ENCODE results near the gene HSPG2.

Gene HSPG2

DNA sequence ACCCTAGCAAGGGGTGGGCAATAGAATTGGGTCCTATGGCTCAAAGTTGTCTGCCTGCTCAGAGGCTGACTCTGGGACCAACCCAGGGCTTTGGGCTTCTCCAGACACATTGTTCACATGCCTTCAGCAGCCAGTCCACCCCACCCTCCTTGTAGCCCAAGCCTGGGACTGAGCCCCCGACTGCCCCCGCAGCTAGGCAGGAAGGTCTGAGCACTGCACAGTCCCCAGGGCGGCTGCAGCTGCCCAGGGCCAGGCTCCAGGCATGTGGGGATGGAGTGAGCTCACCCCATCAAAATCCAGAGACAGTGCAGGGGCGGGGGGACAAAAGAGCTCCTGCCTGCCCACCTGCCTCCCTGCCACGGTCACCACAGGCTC, 35.6 kb downstream of the HSPG2 start:
- H3K27ac ChIP-seq (ENCODE audit: poor library complexity, severe bottlenecking), result no peak overlapping the region
- H3K36me3 ChIP-seq (ENCODE audit: low read depth), result no peaks in the 10 kb centered on the region
- no peaks in the 10 kb centered on the region for H3K27me3 ChIP-seq (ENCODE audit: insufficient read depth, poor library complexity, severe bottlenecking)
- no peak overlapping the region for H3K4me3 ChIP-seq (ENCODE audit: severe bottlenecking)
- DNase-seq (ENCODE audit: low spot score) (peak; percentile 30), ATAC-seq (ENCODE audit: low read depth) (no peak; the same call in 2 of the 3 replicates)
- TF ChIP-seq, protein P1, sequence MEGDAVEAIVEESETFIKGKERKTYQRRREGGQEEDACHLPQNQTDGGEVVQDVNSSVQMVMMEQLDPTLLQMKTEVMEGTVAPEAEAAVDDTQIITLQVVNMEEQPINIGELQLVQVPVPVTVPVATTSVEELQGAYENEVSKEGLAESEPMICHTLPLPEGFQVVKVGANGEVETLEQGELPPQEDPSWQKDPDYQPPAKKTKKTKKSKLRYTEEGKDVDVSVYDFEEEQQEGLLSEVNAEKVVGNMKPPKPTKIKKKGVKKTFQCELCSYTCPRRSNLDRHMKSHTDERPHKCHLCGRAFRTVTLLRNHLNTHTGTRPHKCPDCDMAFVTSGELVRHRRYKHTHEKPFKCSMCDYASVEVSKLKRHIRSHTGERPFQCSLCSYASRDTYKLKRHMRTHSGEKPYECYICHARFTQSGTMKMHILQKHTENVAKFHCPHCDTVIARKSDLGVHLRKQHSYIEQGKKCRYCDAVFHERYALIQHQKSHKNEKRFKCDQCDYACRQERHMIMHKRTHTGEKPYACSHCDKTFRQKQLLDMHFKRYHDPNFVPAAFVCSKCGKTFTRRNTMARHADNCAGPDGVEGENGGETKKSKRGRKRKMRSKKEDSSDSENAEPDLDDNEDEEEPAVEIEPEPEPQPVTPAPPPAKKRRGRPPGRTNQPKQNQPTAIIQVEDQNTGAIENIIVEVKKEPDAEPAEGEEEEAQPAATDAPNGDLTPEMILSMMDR (IDR thresholded peaks at IDR 0.05; ENCODE audit: poor library complexity, severe bottlenecking), result no peak
- H3K4me1 ChIP-seq (ENCODE audit: insufficient read depth, poor library complexity, severe bottlenecking), result peaks cover 9% of the 10 kb centered on the region
- H3K9me3 ChIP-seq (ENCODE audit: severe bottlenecking), result no peaks in the 10 kb centered on the region

DNA sequence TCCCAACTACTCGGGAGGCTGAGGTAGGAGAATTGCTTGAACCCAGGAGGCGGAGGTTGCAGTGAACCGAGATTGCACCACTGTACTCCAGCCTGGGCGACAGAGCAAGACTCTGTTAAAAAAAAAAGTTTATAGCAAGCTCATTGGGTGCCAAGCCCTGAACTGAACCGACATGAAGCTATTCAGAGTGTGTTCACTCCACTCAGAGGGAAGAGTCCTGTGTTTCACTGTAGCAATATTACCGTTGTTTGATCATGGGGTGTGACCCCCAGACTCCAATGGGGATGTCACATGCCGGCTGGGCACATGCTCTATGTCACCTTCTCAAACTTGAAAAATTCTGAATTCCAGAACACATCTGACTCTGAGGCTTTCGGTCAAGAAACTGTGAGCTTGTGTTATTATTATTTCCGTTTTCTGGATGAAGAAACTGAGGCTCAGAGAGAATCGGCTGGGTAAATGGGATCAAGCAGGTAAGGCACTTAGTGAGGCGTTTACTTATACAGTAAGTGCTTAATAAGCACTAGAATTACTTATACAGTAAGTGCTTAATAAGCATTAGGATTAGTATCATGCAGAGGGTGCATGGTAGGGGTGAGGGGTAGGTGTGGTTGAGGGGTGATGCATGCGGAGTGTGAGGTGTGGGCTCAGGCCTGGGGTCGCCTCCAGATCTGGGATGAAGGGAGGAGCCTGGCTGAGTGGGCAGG, 36.2 kb downstream of the HSPG2 start:
- Histone ChIP-seq H3K27ac (ENCODE audit: poor library complexity, severe bottlenecking) (no peak overlapping the region), H3K4me1 (ENCODE audit: insufficient read depth, poor library complexity, severe bottlenecking) (peaks cover 9% of the 10 kb centered on the region)
- ATAC-seq (ENCODE audit: low read depth), result no peak

DNA sequence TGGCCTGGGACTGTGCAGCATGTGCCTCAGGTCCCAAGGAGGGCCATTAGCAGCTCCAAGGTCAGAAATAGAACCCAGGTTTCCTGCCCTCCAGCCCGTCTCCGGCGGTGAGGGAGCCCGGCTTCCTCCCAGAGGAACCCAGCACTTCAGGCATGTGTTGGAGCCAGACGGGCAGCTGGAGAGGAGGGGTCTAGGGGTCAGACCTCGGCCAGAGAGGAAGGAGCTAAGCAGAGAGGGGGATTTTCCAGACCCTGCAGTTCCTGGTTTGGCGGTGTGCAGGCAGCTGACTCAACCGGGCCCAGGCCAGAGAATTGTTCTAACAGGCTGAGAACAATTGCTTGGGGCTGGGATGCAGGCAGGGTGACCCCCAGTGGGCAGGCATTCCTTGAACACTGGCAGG, 37.1 kb downstream of the HSPG2 start:
- no peak for ATAC-seq (ENCODE audit: low read depth)
- no peaks in the 10 kb centered on the region for H3K27me3 ChIP-seq (ENCODE audit: insufficient read depth, poor library complexity, severe bottlenecking)
- DNase-seq (ENCODE audit: low spot score), result peak; percentile 42
- TF ChIP-seq, protein P1 (IDR thresholded peaks at IDR 0.05; ENCODE audit: poor library complexity, severe bottlenecking), result no peak
- H3K9me3 ChIP-seq (ENCODE audit: severe bottlenecking), result no peaks in the 10 kb centered on the region
- peaks cover 9% of the 10 kb centered on the region; the same call in 1 of the 2 replicates for H3K36me3 ChIP-seq (ENCODE audit: low read depth)
- no peak overlapping the region for H3K27ac ChIP-seq (ENCODE audit: poor library complexity, severe bottlenecking)
- H3K4me1 ChIP-seq (ENCODE audit: insufficient read depth, poor library complexity, severe bottlenecking), result peaks cover 5% of the 10 kb centered on the region
- H3K4me3 ChIP-seq (ENCODE audit: severe bottlenecking), result no peak overlapping the region

More for the DNA sequence above, 36.2 kb downstream of the HSPG2 start:
- Histone ChIP-seq H3K27me3 (ENCODE audit: insufficient read depth, poor library complexity, severe bottlenecking) (no peaks in the 10 kb centered on the region), H3K36me3 (ENCODE audit: low read depth) (0 out of 2 replicates have a peak, but pooled peaks cover 3% of the 10 kb centered on the region), H3K4me3 (ENCODE audit: severe bottlenecking) (no peak overlapping the region), H3K9me3 (ENCODE audit: severe bottlenecking) (no peaks in the 10 kb centered on the region)
- TF ChIP-seq, protein P1 (IDR thresholded peaks at IDR 0.05; ENCODE audit: poor library complexity, severe bottlenecking), result no peak
- no peak for DNase-seq (ENCODE audit: low spot score)

DNA sequence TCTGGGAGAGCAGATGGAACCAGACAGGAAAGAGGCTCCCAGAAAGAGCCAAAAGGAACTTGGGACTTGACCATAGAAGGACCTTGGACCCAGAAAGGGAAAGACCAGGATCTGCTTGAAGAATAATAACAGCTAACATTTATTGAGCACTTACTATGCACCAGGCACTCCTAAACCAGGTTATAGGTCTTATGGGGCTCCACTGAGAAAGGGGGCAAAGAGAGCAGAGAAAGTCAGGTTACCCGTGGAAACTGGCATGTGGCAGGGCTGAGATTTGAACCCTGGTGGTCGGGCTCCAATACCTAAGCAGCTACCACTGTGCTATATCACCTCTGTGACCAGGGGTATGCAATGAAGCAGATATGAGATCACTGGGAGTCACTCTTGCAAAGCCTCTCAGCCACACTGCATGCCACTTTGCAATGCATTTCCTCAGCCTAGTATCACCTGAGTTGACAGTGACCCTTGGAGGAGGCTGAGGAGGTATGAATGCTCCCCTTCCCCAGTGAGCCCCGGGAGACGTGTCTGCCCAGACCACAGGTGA, 37.8 kb downstream of the HSPG2 start:
- Histone ChIP-seq H3K4me1 (ENCODE audit: insufficient read depth, poor library complexity, severe bottlenecking) (no peaks in the 10 kb centered on the region), H3K27me3 (ENCODE audit: insufficient read depth, poor library complexity, severe bottlenecking) (no peaks in the 10 kb centered on the region), H3K4me3 (ENCODE audit: severe bottlenecking) (no peak overlapping the region), H3K9me3 (ENCODE audit: severe bottlenecking) (no peaks in the 10 kb centered on the region), H3K27ac (ENCODE audit: poor library complexity, severe bottlenecking) (no peak overlapping the region), H3K36me3 (ENCODE audit: low read depth) (peaks cover 9% of the 10 kb centered on the region; the same call in 1 of the 2 replicates)
- DNase-seq (ENCODE audit: low spot score) (no peak), ATAC-seq (ENCODE audit: low read depth) (no peak)
- TF ChIP-seq, protein P1 (IDR thresholded peaks at IDR 0.05; ENCODE audit: poor library complexity, severe bottlenecking), result no peak
